GM13976 (cell line): ENCODE results near the gene ACTG2.
"Not testable (repeated sequence)": the region's sequence is repeated elsewhere in the genome, so short reads cannot be mapped to it uniquely, and the experiment has no call there.

Experiments
- DNase-seq: peaks from one replicate; pipeline ENCODE4 v3.0.0; 2012; ENCODE audit warnings: low spot score
- CTCF ChIP-seq: IDR thresholded peaks from 2 replicates; pipeline ENCODE4 v1.5.1; 2012; ENCODE audit warnings: borderline replicate concordance, mild to moderate bottlenecking; ENCODE audit not compliant: insufficient read depth; ENCODE audit errors: extremely low read depth, missing control alignments, control extremely low read depth
- in situ Hi-C: fragments of 300-500 bp; cut with MboI; formaldehyde crosslinking; loops from one replicate; pipeline ENCODE4 v1.12.0; 2022; ENCODE audit warnings: low sequenced_read_pairs, mixed read lengths, inconsistent platforms; ENCODE audit not compliant: unreplicated experiment

Gene ACTG2

GRCh38 chr2:73897240-73897583 lies 4.4 kb downstream of the ACTG2 start:
- DNase-seq = no peak
- no peak for TF ChIP-seq CTCF
- in situ Hi-C loops = no loop called here

GRCh38 chr2:73897934-73898333 lies 5.1 kb downstream of the ACTG2 start:
- DNase-seq = no peak
- in situ Hi-C loops = no loop called here
- TF ChIP-seq CTCF = no peak

- no peak for TF ChIP-seq CTCF
- no peak for DNase-seq
- in situ Hi-C loops = no loop called here
These were observed 7.1 kb downstream of the ACTG2 start for GRCh38 chr2:73899801-73900336.

- in situ Hi-C loops = no loop called here
- no peak for DNase-seq
- no peak for TF ChIP-seq CTCF
These were observed 8.3 kb downstream of the ACTG2 start for GRCh38 chr2:73901143-73901542.

- DNase-seq = no peak
- no peak for TF ChIP-seq CTCF
- in situ Hi-C loops = no loop called here
These were observed 9.5 kb downstream of the ACTG2 start for GRCh38 chr2:73902284-73902683.

- TF ChIP-seq CTCF = no peak
- DNase-seq = no peak
- in situ Hi-C loops = no loop called here
These were observed 10.5 kb downstream of the ACTG2 start for GRCh38 chr2:73903313-73903712.

GRCh38 chr2:73903949-73904613 lies 11.3 kb downstream of the ACTG2 start:
- DNase-seq, in situ Hi-C loops: not testable (repeated sequence)
